Tibial artery (tissue), 4 donors: Measurements from ENCODE around the gene CUX1.

Experiments used
- DNase-seq, 2 donors: peaks; one replicate each; pipeline ENCODE4 v3.0.0-alpha.2; 2019
- H3K27ac ChIP-seq, 2 donors: fragments of 200-600 bp; sonication (generic) in 1 of 2; 1 replicate in 1 of 2; 2 replicates in 1 of 2; pipeline ENCODE4 v1.5.1; 2018 to 2019; ENCODE audit warnings: mild to moderate bottlenecking in 1 of 2
- H3K27me3 ChIP-seq, 2 donors: fragments of 200-600 bp; sonication (generic) in 1 of 2; one replicate each; pipeline versions ENCODE4 v1.5.1 to v1.6.0; 2016 to 2019
- H3K36me3 ChIP-seq, 3 donors: fragments of 200-600 bp; sonication (generic) in 2 of 3; one replicate each; pipeline ENCODE4 v1.5.1; 2016 to 2019; ENCODE audit warnings: mild to moderate bottlenecking in 2 of 3
- H3K4me1 ChIP-seq, 4 donors: fragments of 200-600 bp; sonication (generic) in 2 of 4; 1 replicate in 3 of 4; 2 replicates in 1 of 4; pipeline ENCODE4 v1.5.1; 2016 to 2019
- H3K4me3 ChIP-seq, 2 donors: fragments of 200-600 bp; sonication (generic) in 1 of 2; 1 replicate in 1 of 2; 2 replicates in 1 of 2; pipeline ENCODE4 v1.5.1; 2018 to 2019; ENCODE audit warnings: mild to moderate bottlenecking in 2 of 2
- H3K9me3 ChIP-seq, 3 donors: fragments of 200-600 bp; sonication (generic) in 1 of 3; one replicate each; pipeline ENCODE4 v1.5.1; 2016 to 2019
- intact Hi-C: fragments of 100-400 bp; cut with DNase I; formaldehyde crosslinking; loops from one replicate; pipeline ENCODE4 v1.15.0; 2023; ENCODE audit warnings: low total_unique reads
- TF ChIP-seq, protein P1 (sequence below), 2 experiments: fragments of 200-600 bp in 1 of 2; fragments of 450-650 bp in 1 of 2; IDR thresholded peaks; one replicate each; pipeline ENCODE4 v1.5.1; 2017 to 2019; ENCODE audit warnings: antibody characterized with exemption in 2 of 2, mild to moderate bottlenecking in 1 of 2, moderate library complexity in 1 of 2

Gene CUX1

GRCh38 chr7:102188746-102189145 is 371.3 kb downstream of the CUX1 start:
- no peaks in the 10 kb centered on the region for H3K4me1 ChIP-seq
- DNase-seq: no peak
- no peaks in the 10 kb centered on the region for H3K27me3 ChIP-seq
- no peak overlapping the region for H3K4me3 ChIP-seq
- H3K27ac ChIP-seq: no peak overlapping the region
- H3K9me3 ChIP-seq: no peaks in the 10 kb centered on the region
- TF ChIP-seq, protein P1, sequence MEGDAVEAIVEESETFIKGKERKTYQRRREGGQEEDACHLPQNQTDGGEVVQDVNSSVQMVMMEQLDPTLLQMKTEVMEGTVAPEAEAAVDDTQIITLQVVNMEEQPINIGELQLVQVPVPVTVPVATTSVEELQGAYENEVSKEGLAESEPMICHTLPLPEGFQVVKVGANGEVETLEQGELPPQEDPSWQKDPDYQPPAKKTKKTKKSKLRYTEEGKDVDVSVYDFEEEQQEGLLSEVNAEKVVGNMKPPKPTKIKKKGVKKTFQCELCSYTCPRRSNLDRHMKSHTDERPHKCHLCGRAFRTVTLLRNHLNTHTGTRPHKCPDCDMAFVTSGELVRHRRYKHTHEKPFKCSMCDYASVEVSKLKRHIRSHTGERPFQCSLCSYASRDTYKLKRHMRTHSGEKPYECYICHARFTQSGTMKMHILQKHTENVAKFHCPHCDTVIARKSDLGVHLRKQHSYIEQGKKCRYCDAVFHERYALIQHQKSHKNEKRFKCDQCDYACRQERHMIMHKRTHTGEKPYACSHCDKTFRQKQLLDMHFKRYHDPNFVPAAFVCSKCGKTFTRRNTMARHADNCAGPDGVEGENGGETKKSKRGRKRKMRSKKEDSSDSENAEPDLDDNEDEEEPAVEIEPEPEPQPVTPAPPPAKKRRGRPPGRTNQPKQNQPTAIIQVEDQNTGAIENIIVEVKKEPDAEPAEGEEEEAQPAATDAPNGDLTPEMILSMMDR (IDR thresholded peaks at IDR 0.05): no peak
- intact Hi-C loops: no loop called here
- peaks cover 16 to 63% (median 60%) of the 10 kb centered on the region in 3 donors for H3K36me3 ChIP-seq

DNA sequence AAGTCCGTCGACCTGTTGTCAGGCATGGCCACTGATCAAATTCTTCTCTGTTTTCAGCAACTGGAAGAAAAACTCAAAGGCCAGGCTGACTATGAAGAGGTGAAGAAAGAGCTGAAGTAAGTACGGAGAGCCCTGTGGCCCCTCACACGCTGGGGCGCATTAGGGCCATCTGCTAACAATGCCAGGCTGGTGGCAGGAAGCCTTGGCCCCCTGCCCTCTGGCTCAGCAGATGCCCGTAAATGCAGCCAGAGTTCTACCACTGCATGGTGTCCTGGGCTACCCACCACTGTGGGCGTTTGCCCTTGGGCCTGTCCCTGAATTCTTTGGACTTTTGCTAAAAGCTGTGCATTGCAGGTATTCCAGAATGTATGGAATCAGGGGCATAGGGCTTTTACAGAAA is 372.3 kb downstream of the CUX1 start:
- Histone ChIP-seq H3K27me3 (no peaks in the 10 kb centered on the region), H3K36me3 (peaks cover 16 to 67% (median 63%) of the 10 kb centered on the region in 3 donors), H3K9me3 (no peaks in the 10 kb centered on the region), H3K4me1 (no peaks in the 10 kb centered on the region), H3K27ac (no peak overlapping the region), H3K4me3 (no peak overlapping the region)
- DNase-seq: no peak
- intact Hi-C loops: no loop called here
- TF ChIP-seq, protein P1 (IDR thresholded peaks at IDR 0.05): no peak

GRCh38 chr7:102190776-102191350 is 373.4 kb downstream of the CUX1 start:
- H3K4me1 ChIP-seq: no peaks in the 10 kb centered on the region
- H3K9me3 ChIP-seq: no peaks in the 10 kb centered on the region
- intact Hi-C loops: no loop called here
- no peaks in the 10 kb centered on the region for H3K27me3 ChIP-seq
- TF ChIP-seq, protein P1 (IDR thresholded peaks at IDR 0.05): no peak
- no peak overlapping the region for H3K4me3 ChIP-seq
- H3K27ac ChIP-seq: no peak overlapping the region
- H3K36me3 ChIP-seq: peaks cover 20 to 70% (median 67%) of the 10 kb centered on the region in 3 donors
- DNase-seq: no peak

- no peak overlapping the region for H3K4me3 ChIP-seq
- H3K27me3 ChIP-seq: no peaks in the 10 kb centered on the region
- H3K9me3 ChIP-seq: no peaks in the 10 kb centered on the region
- no peak overlapping the region for H3K27ac ChIP-seq
- intact Hi-C loops: no loop called here
- DNase-seq: no peak
- H3K36me3 ChIP-seq: peaks cover 29 to 79% (median 72%) of the 10 kb centered on the region in 3 donors
- no peaks in the 10 kb centered on the region for H3K4me1 ChIP-seq
- TF ChIP-seq, protein P1 (IDR thresholded peaks at IDR 0.05): no peak
These were observed 374.3 kb downstream of the CUX1 start for GRCh38 chr7:102191556-102192379.

DNA sequence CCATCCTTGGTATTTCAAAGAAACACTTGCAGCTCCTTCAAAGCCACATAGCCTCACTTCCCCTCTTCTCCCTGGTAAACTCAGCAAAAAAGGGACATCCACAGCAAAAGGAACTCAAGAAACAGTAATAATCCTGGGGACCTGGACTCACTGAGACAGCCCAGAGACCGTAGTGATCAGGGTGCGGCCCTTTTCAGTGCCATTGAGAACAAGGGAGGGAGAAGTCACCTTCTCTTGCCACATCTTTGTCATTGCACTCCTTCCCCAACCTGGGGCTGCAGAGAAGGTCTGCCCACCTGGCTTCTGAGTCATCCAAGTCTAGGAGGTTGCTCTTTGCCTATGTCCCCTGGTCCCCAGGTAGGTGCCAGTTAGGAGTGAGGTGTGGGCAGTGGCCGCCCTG is 375.4 kb downstream of the CUX1 start:
- Histone ChIP-seq H3K27ac (no peak overlapping the region), H3K9me3 (no peaks in the 10 kb centered on the region), H3K27me3 (no peaks in the 10 kb centered on the region), H3K36me3 (peaks cover 39 to 89% (median 74%) of the 10 kb centered on the region in 3 donors), H3K4me1 (no peaks in the 10 kb centered on the region), H3K4me3 (no peak overlapping the region)
- DNase-seq: no peak
- TF ChIP-seq, protein P1 (IDR thresholded peaks at IDR 0.05): no peak
- intact Hi-C loops: no loop called here
